ENCODE measurements around the gene PLPP4.

DNA sequence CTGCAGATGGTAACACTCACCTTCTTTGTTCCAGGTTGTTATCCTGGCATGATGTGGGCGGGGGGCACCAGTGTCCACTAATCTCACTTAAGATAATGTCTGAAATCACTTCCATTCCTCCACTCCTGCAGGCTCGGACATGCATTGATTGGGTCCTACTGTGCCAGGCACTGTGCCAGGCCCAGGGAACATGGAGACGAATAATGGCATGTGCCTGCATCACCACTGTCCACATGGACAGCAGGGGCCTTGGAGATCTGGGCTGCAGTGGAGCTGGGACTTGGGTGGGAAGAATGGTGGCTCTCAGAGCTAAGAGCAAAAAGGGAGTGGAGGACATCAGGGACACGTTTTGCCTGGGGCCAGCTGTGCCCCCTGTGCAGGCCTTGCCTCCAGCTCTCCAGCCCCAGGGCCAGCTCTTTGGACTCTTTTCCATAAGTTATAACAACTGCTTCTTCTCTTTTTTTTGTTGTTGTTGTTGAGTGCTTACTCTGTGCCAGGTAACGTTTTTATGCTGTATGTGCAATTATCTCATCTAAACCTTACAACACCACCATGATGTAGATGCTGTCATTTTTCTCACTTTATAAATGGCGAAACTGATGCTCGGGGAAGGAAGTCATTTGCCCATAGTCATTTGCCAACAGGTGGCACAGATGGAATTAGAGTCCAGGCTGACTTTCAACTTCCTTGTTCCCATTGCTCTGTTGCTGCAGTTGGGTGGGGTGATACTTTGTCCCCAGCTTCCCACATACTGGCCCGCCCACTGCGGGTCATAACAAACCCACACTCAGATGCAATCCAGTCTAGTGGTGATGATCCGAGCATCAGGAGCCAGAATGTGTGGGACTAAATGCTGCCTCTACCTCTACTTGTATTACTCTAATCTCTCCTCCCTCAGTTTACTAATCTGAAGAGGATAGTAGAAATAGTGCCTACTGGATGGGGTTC lies 19.1 kb downstream of the PLPP4 start:
- TF ChIP-seq, protein P1, sequence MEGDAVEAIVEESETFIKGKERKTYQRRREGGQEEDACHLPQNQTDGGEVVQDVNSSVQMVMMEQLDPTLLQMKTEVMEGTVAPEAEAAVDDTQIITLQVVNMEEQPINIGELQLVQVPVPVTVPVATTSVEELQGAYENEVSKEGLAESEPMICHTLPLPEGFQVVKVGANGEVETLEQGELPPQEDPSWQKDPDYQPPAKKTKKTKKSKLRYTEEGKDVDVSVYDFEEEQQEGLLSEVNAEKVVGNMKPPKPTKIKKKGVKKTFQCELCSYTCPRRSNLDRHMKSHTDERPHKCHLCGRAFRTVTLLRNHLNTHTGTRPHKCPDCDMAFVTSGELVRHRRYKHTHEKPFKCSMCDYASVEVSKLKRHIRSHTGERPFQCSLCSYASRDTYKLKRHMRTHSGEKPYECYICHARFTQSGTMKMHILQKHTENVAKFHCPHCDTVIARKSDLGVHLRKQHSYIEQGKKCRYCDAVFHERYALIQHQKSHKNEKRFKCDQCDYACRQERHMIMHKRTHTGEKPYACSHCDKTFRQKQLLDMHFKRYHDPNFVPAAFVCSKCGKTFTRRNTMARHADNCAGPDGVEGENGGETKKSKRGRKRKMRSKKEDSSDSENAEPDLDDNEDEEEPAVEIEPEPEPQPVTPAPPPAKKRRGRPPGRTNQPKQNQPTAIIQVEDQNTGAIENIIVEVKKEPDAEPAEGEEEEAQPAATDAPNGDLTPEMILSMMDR (conservative IDR thresholded peaks at IDR 0.05; ENCODE audit: low read depth, low read length) = no peak
- no peak for TF ChIP-seq EZH2 (IDR thresholded peaks at IDR 0.05; ENCODE audit: borderline replicate concordance, low read depth, low read length, poor library complexity, severe bottlenecking)
